Islet of Langerhans (tissue), 1 donor: ENCODE data around the gene IP6K2.
"Not testable (repeated sequence)": the region's sequence is repeated elsewhere in the genome, so short reads cannot be mapped to it uniquely, and the experiment has no call there.

Experiments
- FAIRE-seq: peaks from one replicate; lab custom pipeline; 2011; peaks lifted over from hg19 to GRCh38; lab: Jason Lieb, UNC

Gene IP6K2, protein sequence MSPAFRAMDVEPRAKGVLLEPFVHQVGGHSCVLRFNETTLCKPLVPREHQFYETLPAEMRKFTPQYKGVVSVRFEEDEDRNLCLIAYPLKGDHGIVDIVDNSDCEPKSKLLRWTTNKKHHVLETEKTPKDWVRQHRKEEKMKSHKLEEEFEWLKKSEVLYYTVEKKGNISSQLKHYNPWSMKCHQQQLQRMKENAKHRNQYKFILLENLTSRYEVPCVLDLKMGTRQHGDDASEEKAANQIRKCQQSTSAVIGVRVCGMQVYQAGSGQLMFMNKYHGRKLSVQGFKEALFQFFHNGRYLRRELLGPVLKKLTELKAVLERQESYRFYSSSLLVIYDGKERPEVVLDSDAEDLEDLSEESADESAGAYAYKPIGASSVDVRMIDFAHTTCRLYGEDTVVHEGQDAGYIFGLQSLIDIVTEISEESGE

DNA sequence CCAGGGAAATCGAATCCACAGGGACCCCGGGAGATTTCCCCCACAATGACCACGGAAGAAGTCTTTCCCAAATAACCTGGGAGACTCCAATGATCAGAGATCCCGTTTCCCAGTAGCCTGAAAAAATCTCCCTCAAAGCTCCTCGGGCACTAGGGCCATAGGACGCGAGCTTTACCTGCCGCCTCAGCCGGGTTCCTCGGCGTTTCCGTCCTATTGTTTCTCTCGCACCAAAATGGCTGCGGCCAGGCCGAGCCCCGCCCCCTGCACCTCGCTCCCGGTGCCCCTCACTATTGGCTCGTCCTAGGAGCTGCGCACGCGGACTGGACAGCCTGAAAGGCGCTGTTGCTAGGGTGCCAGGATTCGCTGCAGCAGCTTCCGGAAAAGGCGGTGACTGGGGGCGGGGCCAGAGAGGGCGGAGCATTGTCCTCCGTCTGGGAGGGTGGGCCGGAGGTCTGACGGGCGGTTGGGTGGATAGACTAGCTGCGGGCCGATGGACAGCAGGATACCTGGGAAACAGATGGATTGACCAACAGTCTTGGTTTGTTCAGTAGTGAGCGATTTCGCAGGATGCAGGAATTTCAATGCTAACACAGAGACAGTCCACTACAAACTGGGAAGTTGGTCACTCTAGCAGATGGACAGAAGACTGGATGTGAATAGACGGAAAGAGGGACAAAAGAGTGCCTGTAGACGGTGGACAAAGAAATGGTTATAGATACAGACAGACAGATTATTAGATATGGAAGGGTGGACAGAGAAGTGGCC is at the start of gene IP6K2:
Gene IP6K2, minus strand, starts transcription at position 240 of the 765 bp plus-strand sequence. CDS start 21,930 bp downstream, outside the sequence.
- no peak for FAIRE-seq

DNA sequence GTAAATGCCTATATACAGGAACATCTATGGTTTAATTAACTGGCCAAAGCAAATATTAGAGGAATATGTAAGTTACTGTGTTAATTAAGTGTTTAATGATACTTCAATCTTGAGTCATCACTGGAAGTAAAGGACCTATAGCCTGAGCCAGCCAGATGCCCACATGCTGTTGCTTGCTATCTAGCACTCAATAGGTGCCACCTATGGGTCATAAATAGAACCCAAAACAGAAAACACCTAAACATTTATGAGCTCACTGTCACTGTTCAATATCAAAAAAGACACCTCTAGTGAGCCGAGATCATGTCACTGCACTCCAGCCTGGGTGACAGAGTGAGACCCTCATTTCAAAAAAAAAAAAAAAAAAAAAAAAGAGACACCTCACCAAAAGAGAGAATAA is 48.4 kb upstream of the IP6K2 start:
- FAIRE-seq = no peak

DNA sequence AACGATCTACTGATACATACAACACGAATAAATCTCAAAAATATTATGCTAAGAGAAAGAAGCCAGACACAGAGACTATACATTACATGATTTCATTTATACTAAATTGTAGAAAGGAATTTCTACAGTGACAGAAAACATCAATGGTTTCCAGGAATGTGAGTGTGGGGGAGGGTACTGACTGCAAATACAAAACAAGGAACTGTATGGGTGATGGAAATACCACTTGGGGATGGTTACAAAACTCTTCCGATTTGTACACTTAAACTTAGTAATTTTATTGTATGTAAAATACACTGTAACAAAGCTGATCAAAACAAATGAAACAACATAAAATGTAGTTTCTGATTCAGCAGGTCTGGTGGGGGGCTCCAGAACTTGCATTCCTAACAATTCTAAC is 45.8 kb upstream of the IP6K2 start:
- no peak for FAIRE-seq

DNA sequence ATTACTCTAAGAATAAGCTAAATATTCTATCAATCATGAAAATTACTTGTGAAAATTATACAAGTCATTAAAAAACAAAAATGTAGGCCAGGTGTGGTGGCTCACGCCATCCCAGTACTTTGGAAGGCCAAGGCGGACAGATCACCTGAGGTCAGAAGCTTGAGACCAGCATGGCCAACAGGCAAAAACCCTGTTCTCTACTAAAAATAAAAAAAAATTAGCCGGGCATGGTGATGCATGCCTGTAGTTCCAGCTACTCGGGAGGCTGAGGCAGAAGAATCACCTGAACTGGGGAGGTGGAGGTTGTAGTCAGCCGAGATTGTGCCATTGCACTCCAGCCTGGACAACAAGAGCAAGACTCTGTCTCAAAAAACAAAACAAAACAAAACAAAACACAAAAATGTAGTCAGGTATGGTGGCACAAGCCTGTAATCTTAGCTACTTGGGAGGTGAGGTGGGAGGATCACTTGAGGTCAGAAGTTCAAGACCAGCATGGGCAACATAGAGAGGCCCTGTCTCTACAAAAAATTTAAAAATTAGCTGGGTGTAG is 43.0 kb upstream of the IP6K2 start:
- not testable (repeated sequence) for FAIRE-seq

DNA sequence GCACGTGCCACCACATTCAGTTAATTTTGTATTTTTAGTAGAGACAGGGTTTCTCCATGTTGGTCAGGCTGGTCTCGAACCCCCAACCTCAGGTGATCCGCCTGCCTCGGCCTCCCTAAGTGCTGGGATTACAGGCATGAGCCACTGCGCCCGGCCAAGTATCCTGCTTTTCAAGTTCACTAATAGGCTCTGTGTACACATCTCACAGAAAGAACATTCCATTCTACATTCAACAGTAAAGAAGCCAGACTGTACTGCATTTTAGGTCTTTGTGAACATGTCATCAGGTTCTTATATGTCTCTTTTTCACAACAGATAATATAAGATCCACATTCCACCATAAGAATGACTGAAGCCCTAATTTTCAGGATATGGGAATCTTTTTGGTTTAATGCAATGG is 42.5 kb upstream of the IP6K2 start:
- not testable (repeated sequence) for FAIRE-seq

DNA sequence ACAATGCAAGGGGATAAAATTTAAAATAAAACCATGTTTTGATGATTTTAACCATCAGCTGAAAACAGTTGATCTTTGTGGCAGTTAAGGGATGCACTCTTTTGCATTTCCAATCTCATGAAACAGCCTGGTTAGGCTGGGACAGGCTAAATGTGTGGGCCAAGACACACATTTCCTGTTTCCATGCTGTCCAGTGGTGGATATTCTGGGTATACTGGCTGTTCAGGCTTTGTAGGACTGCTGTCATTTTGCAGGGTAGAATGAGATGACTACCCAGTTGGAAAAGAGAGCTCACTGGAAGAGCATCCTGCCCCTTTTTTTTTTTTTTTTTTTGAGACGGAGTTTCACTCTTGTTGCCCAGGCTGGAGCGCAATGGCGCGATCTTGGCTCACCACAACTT is 42.0 kb upstream of the IP6K2 start:
- FAIRE-seq = no peak

DNA sequence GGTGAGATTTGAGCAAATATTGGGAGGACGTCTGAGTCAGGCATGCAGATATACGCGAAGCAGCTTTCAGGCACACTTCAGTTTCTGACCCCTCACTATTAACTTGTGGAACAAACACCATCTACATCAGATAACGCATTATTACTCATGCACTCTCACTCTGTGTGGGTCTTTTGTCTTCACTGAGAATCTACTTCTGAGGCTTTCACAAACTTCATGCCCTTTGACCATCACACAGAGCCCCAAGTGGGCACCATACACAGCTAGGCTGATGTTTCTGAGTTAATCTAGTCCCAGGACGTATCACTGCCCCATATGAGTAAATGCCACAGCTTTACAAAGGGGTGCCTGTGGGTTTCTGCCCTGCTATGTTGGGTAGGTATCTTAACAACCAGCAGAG is 39.6 kb upstream of the IP6K2 start:
- no peak for FAIRE-seq

DNA sequence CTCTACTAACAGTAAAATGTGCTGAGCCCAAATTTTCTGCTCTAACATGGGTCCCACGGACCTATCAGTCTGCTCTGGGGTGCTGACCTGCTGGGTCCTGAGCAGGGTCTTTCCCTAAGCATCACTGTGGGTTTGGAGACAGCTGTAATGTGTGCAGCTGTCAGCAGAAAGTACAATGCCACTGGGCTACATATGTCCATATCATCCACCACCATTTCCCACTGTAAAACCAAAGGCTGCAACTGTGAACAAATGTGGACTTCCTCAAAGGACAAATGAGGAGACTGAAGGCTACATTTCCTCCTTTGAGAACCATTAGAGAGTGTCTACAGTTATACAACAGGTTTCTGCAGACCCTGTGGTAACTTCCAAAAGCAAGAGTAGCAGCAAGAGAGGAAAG is 33.8 kb upstream of the IP6K2 start:
- no peak for FAIRE-seq

DNA sequence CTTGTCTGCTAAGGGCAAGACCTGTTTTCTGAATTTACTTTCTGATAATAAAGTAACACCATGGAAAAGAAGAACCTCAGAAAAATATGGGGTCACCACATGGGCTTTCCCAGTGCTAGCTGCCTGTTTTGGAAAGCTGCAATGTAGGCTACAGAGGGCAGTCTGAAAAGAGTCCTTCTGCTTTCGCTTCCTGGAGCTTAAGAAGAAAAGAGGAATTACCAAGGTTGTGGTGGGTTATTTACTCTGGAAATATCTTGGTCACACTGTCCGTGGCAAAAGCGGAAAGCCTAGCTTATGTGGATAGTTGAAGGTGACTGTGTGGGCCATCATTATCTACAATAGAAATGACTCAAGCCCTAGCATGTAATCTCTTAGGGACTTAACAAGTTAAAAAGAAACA is 31.7 kb upstream of the IP6K2 start:
- FAIRE-seq = no peak

DNA sequence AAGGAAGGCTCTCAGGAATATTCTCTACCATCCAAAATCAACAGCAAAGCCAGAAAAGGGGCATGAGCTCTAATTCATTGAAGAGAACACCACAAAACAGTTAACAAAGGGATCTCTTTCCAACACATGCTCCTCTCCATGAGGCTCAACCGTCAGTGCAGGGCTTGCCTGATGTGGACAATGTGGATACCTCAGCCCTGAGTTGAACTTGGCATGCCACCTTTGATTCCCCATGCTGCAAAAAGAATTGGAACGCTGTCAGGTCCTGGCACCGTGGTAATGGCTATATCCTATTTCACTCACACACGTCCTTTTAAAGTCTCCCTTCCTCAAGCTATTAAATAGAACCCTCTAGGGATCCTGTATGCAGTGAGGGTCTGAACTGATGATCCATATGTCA is 30.7 kb upstream of the IP6K2 start:
- FAIRE-seq = no peak

DNA sequence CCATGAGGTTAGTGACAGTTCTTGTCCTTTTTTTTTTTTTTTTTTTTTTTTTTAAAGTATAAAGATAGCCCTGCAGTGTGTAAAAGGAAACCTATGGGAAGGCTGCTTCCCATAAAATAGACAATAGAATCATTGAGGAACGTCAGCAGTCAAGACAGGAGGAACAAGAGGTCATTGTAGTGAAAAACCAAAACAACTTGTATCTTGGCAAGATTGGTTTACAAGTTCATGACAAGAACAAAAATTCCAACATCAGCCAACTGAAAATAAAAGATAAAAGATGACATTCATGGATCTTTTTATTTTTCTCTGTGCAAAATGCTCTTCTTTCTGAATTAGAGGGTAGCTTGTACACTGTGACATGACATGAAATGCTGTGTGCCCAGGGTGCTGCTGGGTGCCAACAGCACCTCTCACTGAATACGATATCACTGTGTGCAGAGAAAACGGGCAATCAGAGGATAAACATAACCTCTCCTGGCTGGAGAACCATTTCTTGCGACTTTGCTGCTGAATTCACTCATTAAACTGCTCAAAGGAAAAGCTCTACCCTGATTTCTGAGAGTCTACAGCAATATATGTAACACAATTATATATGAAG is 30.1 kb upstream of the IP6K2 start:
- no peak for FAIRE-seq

DNA sequence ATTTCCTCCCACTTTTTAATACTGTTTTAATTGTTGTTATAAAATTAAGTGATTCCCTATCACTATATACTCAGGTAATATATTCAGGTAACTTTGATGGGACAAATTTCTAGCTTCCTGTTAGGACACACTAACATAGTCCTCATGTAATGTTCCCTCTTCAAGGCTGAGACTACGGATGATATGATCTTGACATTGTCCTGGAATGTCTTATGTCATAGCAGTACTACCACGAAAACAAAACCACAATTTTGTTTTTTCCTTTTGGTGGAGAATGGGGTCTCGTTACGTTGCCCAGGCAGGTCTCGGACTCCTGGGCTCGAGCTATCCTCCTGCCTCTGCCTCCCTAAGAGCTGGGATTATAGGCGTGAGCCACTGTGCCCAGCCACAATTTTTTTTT is 26.8 kb upstream of the IP6K2 start:
- FAIRE-seq = no peak

DNA sequence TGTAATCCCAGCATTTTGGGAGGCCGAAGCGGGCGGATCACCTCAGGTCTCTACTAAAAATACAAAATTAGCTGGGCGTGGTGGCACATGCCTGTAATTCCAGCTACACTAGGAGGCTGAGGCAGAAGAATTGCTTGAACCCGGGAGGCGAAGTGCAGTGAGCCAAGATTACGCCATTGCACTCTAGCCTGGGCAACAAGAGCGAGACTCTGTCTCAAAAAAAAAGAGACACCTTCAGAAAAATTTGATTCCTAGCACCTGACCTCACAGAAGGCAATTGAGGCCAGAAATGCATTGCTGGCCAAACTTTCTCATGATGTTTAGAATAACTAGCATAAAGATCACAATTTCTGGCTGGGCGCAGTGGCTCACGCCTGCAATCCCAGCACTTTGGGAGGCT is 24.2 kb upstream of the IP6K2 start:
- FAIRE-seq = not testable (repeated sequence)

DNA sequence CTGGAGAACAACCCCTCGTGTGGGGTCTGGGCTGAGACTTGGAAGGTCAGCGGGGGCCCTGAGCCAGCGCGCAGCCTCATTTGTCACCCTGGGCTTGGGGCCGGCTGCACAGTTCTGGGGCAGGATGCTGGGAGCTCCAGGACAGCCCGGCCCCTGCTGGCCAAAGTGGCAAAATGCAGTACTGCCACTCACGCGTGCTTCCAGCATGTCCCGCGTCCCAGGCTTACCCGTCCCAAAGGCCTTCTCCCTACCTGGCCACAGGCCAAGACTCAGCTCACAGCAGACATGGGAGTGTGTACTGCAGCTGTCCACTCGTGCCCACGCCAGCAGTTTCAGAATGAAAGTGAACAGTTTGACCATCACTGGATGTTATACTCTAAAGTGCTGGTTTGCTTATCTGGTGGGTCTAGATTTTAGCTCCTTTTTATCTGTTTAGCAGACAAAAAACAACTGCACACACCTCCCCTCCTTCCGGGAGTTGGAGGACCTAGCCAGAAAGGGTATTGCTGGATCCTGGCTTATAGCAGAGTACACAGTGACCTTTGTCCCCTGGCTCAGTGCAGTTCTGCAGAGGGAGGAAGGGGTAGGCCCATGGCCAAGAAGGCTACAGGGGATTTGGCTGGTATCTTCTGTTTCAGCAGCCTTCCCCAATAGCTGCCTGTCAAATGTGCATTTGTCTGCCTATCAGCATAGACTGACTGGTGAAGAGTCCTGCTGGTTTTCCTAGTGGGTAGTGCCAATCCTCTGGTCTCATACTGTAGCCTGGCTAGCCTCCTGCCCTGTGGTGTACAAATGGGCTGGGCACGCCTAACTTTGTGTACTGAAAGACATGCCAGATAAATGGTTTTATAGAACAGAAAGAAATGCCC is 23.2 kb upstream of the IP6K2 start:
- FAIRE-seq = no peak

DNA sequence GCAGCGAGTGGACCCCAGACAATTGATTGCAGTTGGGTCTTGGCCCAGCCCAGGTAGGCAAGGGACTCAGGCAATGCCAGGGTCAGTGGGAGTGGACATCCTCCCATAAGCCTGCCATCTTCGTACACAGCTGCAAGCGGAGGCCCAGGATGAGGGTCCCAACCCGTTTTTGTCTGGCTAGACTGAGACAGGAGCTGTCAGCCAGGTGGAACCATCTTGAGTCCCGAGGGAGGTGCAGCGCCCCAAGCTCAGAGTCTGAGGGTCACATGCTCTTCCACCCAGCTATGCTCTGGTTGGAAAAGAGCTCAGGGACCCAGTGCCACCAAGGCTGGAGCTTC is 22.6 kb upstream of the IP6K2 start:
- no peak for FAIRE-seq

DNA sequence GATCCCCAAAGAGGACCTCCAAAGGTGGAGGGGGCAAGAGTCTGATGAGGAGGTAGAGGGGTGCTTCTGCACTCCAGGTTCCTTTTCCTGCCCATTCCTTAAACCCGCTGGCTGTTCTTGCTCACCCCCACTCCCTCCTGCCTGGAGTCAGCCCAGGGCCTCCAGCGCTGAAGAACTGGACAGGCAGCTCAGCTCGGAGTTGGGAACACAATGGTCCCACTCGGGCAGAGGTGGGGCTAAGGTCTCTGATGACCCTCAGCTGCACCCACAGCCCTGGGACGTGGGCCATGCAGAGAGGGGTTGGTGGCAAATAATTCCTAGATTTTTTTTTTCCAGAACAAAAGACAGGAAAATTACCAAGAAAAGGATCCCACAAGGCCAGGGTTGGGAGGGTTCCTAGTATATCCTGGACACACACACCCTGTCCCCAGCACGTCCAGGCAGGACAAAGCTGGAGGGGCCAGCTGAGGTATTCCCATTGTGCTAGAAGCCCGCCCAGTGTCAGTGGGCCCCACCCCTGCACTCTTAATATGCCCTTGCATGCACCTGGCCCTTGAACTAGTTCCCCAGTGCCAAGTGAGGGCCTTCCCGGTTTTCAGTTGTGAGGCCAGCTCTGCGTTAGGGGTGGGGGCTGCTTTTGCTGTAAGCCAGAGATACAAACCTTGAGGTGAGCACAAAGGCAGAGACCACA is 22.1 kb upstream of the IP6K2 start:
- no peak for FAIRE-seq

DNA sequence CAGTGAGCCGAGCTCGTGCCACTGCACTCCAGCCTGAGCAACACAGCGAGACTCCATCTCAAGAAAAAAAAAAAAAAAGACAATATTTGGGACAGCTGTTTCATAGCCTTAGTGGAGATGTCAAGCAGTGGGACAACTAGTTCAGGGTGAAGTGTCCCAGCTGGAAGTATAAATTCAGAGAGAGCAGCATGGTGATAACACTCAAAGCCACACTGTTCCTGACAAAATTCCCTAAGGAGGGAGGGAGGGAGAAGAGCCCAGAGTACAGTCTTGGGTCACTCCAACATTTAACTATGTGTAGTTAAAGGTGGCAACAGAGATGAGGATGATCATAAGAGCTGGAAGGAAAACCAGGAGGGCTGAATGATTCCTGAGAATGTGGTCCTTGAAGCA is 21.1 kb upstream of the IP6K2 start:
- no peak for FAIRE-seq

DNA sequence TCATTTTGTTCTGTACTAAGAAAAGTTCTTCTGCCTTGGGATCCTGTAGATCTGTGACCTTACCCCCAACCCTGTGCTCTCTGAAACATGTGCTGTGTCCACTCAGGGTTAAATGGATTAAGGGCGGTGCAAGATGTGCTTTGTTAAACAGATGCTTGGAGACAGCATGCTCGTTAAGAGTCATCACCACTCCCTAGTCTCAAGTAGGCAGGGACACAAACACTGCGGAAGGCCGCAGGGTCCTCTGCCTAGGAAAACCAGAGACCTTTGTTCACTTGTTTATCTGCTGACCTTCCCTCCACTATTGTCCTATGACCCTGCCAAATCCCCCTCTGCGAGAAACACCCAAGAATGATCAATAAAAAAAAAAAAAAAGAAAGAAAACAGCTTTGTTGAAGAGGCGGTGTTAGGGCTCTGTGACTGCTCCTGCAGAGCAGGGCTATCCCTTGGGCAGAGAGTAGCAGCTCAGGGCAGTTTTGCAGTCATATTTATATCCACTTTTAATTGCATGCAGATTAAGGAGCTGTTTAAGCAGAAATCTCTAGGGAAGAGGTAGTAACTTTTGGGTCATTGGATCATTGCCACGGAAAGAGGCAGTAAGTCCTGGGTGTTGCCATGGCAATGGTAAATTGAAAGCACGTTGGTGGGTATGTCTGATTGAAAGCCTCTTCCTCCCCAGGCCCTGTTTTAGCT is 18.2 kb upstream of the IP6K2 start:
- not testable (repeated sequence) for FAIRE-seq

DNA sequence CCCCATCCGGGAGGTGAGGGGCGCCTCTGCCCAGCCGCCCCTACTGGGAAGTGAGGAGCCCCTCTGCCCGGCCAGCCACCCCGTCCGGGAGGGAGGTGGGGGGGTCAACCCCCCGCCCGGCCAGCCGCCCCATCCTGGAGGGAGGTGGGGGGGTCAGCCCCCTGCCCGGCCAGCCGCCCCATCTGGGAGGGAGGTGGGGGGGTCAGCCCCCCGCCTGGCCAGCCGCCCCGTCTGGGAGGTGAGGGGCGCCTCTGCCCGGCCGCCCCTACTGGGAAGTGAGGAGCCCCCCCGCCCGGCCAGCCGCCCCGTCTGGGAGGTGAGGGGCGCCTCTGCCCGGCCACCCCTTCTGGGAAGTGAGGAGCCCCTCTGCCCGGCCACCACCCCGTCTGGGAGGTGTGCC is 17.5 kb upstream of the IP6K2 start:
- FAIRE-seq = not testable (repeated sequence)

DNA sequence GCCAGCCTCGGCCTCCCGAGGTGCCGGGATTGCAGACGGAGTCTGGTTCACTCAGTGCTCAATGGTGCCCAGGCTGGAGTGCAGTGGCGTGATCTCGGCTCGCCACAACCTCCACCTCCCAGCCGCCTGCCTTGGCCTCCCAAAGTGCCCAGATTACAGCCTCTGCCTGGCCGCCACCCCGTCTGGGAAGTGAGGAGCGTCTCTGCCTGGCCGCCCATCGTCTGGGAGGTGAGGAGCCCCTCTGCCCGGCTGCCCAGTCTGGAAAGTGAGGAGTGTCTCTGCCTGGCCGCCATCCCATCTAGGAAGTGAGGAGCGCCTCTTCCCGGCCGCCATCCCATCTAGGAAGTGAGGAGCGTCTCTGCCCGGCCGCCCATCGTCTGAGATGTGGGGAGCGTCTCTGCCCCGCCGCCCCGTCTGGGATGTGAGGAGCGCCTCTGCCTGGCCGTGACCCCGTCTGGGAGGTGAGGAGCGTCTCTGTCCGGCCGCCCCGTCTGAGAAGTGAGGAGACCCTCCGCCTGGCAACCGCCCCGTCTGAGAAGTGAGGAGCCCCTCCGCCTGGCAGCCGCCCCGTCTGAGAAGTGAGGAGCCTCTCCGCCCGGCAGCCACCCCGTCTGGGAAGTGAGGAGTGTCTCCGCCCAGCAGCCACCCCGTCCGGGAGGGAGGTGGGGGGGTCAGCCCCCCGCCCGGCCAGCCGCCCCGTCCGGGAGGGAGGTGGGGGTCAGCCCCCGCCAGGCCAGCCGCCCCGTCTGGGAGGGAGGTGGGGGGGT is 16.9 kb upstream of the IP6K2 start:
- FAIRE-seq = not testable (repeated sequence)
